Neutrophil (primary cell): ENCODE measurements around the gene ESPN.

Experiments used
- H3K27ac ChIP-seq: fragments of 200-600 bp; sonication (generic); 2 replicates; pipeline ENCODE4 v1.5.1; 2016; ENCODE audit warnings: mild to moderate bottlenecking, moderate library complexity
- H3K27me3 ChIP-seq: fragments of 200-600 bp; sonication (generic); 2 replicates; pipeline ENCODE4 v1.6.0; 2016; ENCODE audit warnings: mild to moderate bottlenecking
- H3K36me3 ChIP-seq: fragments of 200-600 bp; sonication (generic); 2 replicates; pipeline ENCODE4 v1.5.1; 2017
- H3K4me1 ChIP-seq, 2 experiments: fragments of 200-600 bp in 1 of 2; sonication (generic) in 1 of 2; 1 replicate in 1 of 2; 2 replicates in 1 of 2; pipeline versions ENCODE4 v1.5.1 to v1.6.1; 2013 to 2016; ENCODE audit warnings: low read depth in 1 of 2, low read length in 1 of 2, mild to moderate bottlenecking in 1 of 2, moderate library complexity in 1 of 2; ENCODE audit not compliant: control insufficient read depth in 1 of 2, insufficient read depth in 1 of 2
- H3K4me3 ChIP-seq, 2 experiments: fragments of 200-600 bp in 1 of 2; sonication (generic) in 1 of 2; 1 replicate in 1 of 2; 2 replicates in 1 of 2; pipeline ENCODE4 v1.5.1; 2013 to 2016; ENCODE audit warnings: low read depth in 1 of 2, low read length in 1 of 2, mild to moderate bottlenecking in 1 of 2, moderate library complexity in 1 of 2
- H3K9me3 ChIP-seq: fragments of 200-600 bp; sonication (generic); 2 replicates; pipeline ENCODE4 v1.5.1; 2016
- TF ChIP-seq, protein P1 (sequence below): fragments of 200-600 bp; sonication (generic); IDR thresholded peaks from 2 replicates; pipeline ENCODE4 v1.5.1; 2016; ENCODE audit warnings: antibody characterized with exemption

Gene ESPN

GRCh38 chr1:6464514-6464836, 39.9 kb downstream of the ESPN start:
- no peaks in the 10 kb centered on the region for H3K9me3 ChIP-seq
- H3K4me3 ChIP-seq = no peak overlapping the region
- no peaks in the 10 kb centered on the region for H3K36me3 ChIP-seq
- TF ChIP-seq, protein P1, sequence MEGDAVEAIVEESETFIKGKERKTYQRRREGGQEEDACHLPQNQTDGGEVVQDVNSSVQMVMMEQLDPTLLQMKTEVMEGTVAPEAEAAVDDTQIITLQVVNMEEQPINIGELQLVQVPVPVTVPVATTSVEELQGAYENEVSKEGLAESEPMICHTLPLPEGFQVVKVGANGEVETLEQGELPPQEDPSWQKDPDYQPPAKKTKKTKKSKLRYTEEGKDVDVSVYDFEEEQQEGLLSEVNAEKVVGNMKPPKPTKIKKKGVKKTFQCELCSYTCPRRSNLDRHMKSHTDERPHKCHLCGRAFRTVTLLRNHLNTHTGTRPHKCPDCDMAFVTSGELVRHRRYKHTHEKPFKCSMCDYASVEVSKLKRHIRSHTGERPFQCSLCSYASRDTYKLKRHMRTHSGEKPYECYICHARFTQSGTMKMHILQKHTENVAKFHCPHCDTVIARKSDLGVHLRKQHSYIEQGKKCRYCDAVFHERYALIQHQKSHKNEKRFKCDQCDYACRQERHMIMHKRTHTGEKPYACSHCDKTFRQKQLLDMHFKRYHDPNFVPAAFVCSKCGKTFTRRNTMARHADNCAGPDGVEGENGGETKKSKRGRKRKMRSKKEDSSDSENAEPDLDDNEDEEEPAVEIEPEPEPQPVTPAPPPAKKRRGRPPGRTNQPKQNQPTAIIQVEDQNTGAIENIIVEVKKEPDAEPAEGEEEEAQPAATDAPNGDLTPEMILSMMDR = no peak
- H3K27me3 ChIP-seq = peaks cover 78% of the 10 kb centered on the region
- no peak overlapping the region for H3K27ac ChIP-seq
- no peaks in the 10 kb centered on the region for H3K4me1 ChIP-seq

DNA sequence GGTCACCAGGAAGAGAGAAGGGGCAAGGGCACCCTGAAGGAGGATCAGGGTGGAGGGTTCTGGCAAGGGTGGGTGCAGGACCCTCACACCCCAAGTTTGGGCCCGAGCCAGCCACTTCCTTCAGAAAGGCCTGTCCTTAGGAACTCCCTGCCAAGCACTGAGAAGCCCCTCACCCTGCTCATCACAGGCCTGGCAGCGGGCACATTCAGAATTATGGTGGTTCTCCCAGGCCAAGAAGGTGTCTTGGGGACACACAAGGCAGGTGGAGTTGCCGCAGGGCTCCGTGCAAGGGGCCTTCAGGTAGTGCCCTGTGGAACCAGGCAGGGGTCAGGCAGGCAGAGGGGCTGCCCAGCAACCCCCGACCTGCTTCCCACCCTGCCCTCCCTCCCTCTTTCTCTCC, 40.3 kb downstream of the ESPN start:
- H3K27me3 ChIP-seq = peaks cover 74% of the 10 kb centered on the region
- no peaks in the 10 kb centered on the region for H3K9me3 ChIP-seq
- H3K36me3 ChIP-seq = no peaks in the 10 kb centered on the region
- no peak overlapping the region for H3K4me3 ChIP-seq
- no peak overlapping the region for H3K27ac ChIP-seq
- H3K4me1 ChIP-seq = no peaks in the 10 kb centered on the region
- TF ChIP-seq, protein P1 = no peak

DNA sequence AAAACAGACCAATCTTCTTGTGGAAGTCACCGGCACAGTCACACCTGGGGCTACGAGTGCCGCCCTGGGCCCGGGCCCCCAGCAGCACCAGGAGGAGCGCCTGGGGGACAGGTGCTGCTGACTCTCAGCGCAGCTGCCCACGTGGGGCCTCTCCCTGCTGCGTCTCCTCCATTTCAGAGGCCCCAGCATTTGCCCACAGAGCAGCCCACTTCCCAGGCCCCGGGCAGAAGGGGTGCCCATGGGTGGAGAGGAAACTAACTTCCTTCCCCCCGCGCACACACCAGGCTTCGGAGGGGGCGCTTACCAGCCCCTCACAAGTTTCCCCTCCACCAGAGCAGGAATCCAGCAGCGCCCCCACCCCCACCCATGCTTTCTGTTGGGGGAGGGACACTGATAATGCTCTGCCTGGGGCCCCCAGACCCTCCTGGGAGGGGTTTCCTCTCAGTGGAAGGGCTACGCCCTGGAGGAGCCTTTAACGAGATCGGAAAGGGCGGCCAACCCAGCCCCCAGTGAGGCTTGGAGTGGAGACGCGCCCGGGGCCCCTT, 41.0 kb downstream of the ESPN start:
- no peaks in the 10 kb centered on the region for H3K9me3 ChIP-seq
- no peaks in the 10 kb centered on the region for H3K4me1 ChIP-seq
- peaks cover 68% of the 10 kb centered on the region for H3K27me3 ChIP-seq
- TF ChIP-seq, protein P1 = no peak
- H3K36me3 ChIP-seq = no peaks in the 10 kb centered on the region
- H3K27ac ChIP-seq = no peak overlapping the region
- H3K4me3 ChIP-seq = no peak overlapping the region

GRCh38 chr1:6466023-6466422, 41.4 kb downstream of the ESPN start, which contains the start of gene TNFRSF25:
TSS of gene TNFRSF25 (minus strand) at chr1:6466173. CDS start at chr1:6466107, 66 bp downstream.
- Histone ChIP-seq H3K4me3 (no peak within 1 kb of the TSS), H3K27ac (no peak within 1 kb of the TSS), H3K27me3 (peaks cover 63% of the 10 kb centered on the region)

GRCh38 chr1:6466751-6467150, 42.2 kb downstream of the ESPN start:
- H3K36me3 ChIP-seq = no peaks in the 10 kb centered on the region
- no peaks in the 10 kb centered on the region for H3K4me1 ChIP-seq
- peaks cover 55% of the 10 kb centered on the region for H3K27me3 ChIP-seq
- no peaks in the 10 kb centered on the region for H3K9me3 ChIP-seq
- H3K4me3 ChIP-seq = no peak overlapping the region
- H3K27ac ChIP-seq = no peak overlapping the region
- TF ChIP-seq, protein P1 = no peak

More at GRCh38 chr1:6466023-6466422, 41.4 kb downstream of the ESPN start, which contains the start of gene TNFRSF25:
- TF ChIP-seq, protein P1 = no peak
- Histone ChIP-seq H3K36me3 (no peaks in the 10 kb centered on the region), H3K9me3 (no peaks in the 10 kb centered on the region), H3K4me1 (no peaks in the 10 kb centered on the region)

DNA sequence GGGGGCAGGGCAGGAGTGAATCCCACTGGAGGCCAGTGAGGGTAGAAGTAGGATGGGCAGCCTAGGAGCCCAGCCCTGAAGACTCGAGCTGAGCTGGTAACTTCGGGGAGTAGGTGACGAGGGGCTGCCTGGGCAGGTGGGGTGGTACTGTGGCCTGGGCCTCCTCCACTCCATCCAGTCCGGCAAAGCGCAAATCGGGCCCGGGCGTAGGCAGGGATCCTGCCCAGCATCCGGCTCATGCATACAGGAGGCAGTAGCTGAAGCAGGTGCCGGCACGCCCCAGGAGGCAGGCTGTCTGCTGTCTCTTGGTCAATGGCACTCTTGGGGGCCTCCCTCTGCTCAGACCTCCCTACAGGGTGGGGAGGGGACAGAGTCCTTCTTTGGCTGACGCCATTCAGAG, 42.6 kb downstream of the ESPN start:
- Histone ChIP-seq H3K27me3 (peaks cover 51% of the 10 kb centered on the region), H3K9me3 (no peaks in the 10 kb centered on the region), H3K27ac (no peak overlapping the region), H3K36me3 (no peaks in the 10 kb centered on the region), H3K4me3 (no peak overlapping the region), H3K4me1 (no peaks in the 10 kb centered on the region)
- TF ChIP-seq, protein P1 = no peak
